Esophagus muscularis mucosa (tissue), 4 donors: Measurements from ENCODE around the gene CLCF1. TPM values are rescaled to one million over a fixed set of nuclear protein-coding genes. Genes with fewer than 3 reads are reported as not detected.

ENCODE experiments used
- DNase-seq: peaks from one replicate; pipeline ENCODE4 v3.0.0-alpha.2; 2017; ENCODE audit errors: extremely low spot score
- H3K27ac ChIP-seq, 4 donors: fragments of 200-600 bp; sonication (generic); replicated peaks in 1 of 4; 1 replicate in 3 of 4; 2 replicates in 1 of 4; pipeline ENCODE4 v1.5.1; 2016 to 2019; ENCODE audit warnings: mild to moderate bottlenecking in 1 of 4
- H3K27me3 ChIP-seq, 4 donors: fragments of 200-600 bp; sonication (generic); one replicate each; pipeline versions ENCODE4 v1.5.1 to v1.6.0; 2016 to 2019
- H3K36me3 ChIP-seq, 4 donors: fragments of 200-600 bp; sonication (generic); one replicate each; pipeline ENCODE4 v1.5.1; 2016 to 2019
- H3K4me1 ChIP-seq, 4 donors: fragments of 200-600 bp; sonication (generic); one replicate each; pipeline ENCODE4 v1.5.1; 2016 to 2019
- H3K4me3 ChIP-seq, 4 donors: fragments of 200-600 bp; sonication (generic); 1 replicate in 2 of 4; 2 replicates in 2 of 4; pipeline ENCODE4 v1.5.1; 2016 to 2019; ENCODE audit warnings: mild to moderate bottlenecking in 4 of 4, moderate library complexity in 1 of 4
- H3K9me3 ChIP-seq, 4 donors: fragments of 200-600 bp; sonication (generic); 1 replicate in 3 of 4; 2 replicates in 1 of 4; pipeline ENCODE4 v1.5.1; 2016 to 2019
- EP300 ChIP-seq: sonication (generic); formaldehyde crosslinking; IDR thresholded peaks from one replicate; pipeline ENCODE4 v1.6.1; 2017; ENCODE audit warnings: antibody characterized with exemption
- POLR2A ChIP-seq: fragments of 450-650 bp; IDR thresholded peaks from one replicate; pipeline ENCODE4 v1.6.1; 2017; ENCODE audit warnings: antibody characterized with exemption, moderate library complexity, mild to moderate bottlenecking, low read depth
- POLR2AphosphoS5 ChIP-seq, 2 donors: sonication (generic); formaldehyde crosslinking; IDR thresholded peaks; one replicate each; pipeline ENCODE4 v1.6.1; 2017; ENCODE audit warnings: antibody characterized with exemption in 2 of 2
- WGBS: methylation state at CpG from one replicate; pipeline ENCODE4 v1.1.5; 2018; 5-methylcytosine and 5-hydroxymethylcytosine counted together
- intact Hi-C: fragments of 100-400 bp; cut with DNase I; formaldehyde crosslinking; loops from one replicate; pipeline ENCODE4 v1.15.1; 2023
- total RNA-seq, 4 donors: library from RNA; depleted of rRNA; stranded (reverse); fragments of >200 nt; gene quantifications; one replicate each; pipeline versions ENCODE4 v1.1.0 to v1.2.1, GENCODE V29; 2016
- TF ChIP-seq, protein P1 (sequence below), 3 experiments: fragments of 200-600 bp in 2 of 3; fragments of 450-650 bp in 1 of 3; sonication (generic) in 2 of 3; IDR thresholded peaks; one replicate each; pipeline ENCODE4 v1.5.1; 2017 to 2019; ENCODE audit warnings: antibody characterized with exemption in 3 of 3, mild to moderate bottlenecking in 2 of 3, moderate library complexity in 1 of 3

The CLCF1 gene
- total RNA-seq, 4 donors from 2014 or later: 8.3 to 28.3 (median 11.8) TPM

DNA sequence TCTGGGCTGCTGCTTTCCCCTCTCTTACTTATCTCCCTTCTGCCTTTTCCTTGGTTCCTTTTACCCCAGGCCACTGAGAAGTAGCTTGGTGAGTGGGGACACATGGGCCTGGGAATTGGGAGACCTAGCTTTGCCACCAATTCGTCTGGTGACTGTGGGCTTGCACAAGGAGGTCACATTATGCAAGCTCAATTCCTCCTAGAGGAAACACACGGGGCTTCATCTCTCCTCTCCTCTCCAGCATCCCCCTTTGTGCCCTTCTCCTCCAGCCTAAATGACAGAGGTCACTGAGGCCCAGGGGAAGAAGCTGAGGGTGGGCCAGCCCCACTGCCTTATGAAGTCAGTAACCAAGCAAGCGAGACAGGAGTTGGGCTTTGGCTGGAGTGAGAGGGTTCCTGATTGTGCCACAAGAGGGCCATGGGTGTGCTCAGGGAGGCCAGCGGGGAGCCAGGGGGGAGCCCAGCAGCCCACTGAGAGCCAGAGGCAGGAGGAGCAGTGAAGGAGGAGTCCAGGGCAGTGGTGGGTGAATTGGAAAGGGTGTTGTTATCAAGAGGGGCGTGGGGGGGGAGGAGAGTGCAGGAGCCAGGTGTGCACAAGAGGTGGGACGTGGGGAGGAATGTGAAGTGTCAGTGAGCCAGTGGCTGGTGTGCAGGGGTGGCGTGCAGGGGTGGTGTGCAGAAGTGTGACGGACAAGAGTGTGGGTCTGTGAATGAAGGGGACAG, 2.0 kb downstream of the CLCF1 start:
- no peak for DNase-seq
- H3K36me3 ChIP-seq: no peaks in the 10 kb centered on the region
- TF ChIP-seq EP300 (no peak), POLR2A (no peak), POLR2AphosphoS5 (IDR thresholded peaks at IDR 0.05) (peak in 1 of 2 donors; percentile 7)
- TF ChIP-seq, protein P1, sequence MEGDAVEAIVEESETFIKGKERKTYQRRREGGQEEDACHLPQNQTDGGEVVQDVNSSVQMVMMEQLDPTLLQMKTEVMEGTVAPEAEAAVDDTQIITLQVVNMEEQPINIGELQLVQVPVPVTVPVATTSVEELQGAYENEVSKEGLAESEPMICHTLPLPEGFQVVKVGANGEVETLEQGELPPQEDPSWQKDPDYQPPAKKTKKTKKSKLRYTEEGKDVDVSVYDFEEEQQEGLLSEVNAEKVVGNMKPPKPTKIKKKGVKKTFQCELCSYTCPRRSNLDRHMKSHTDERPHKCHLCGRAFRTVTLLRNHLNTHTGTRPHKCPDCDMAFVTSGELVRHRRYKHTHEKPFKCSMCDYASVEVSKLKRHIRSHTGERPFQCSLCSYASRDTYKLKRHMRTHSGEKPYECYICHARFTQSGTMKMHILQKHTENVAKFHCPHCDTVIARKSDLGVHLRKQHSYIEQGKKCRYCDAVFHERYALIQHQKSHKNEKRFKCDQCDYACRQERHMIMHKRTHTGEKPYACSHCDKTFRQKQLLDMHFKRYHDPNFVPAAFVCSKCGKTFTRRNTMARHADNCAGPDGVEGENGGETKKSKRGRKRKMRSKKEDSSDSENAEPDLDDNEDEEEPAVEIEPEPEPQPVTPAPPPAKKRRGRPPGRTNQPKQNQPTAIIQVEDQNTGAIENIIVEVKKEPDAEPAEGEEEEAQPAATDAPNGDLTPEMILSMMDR (IDR thresholded peaks at IDR 0.05): peak; percentile 31 to 66 (median 44)
- peaks cover 57 to 89% (median 85%) of the 10 kb centered on the region in 4 donors for H3K4me1 ChIP-seq
- H3K9me3 ChIP-seq: no peaks in the 10 kb centered on the region
- intact Hi-C loops: no loop called here
- peak overlapping the region; percentile 98 to 99 (median 99) for H3K27ac ChIP-seq
- peak overlapping the region; percentile 68 to 94 (median 90) for H3K4me3 ChIP-seq
- H3K27me3 ChIP-seq: no peaks in the 10 kb centered on the region
- WGBS: 44% methylated on average over 8 of the region's 8 CpGs

DNA sequence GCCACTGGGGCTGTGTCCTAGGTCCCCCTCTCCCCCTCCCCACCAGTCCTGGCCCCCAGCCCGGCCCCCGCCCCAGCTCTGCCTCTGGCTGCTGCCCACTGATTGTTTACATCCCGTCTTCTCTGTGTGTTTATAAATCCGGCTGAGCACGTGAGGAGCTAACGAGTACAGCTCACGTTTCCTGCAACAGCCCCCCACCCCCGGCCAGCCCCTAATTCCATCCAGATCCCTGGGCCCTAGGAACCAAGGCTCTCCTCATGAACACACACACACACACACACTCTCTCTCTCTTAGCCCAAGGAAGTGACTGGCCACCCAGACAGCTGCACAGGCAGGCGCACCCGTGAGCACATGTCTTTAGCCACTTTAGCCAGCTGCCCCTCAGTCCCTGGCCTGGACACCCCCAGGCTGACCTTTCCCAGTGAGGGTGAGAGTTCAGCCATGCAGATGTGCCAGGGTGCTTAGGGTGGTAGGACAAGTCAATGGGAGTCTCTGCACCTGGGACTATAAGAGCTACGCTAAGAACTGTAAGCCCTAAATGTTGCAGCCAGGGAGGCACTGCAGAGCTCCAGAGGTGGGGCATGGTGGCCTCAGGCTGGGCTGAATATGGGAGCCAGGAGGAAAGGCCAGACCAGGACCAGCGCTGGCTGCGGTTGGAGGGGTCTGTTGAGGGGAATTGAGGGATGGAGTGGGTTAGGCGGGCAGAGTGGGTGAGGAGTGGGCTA, 2.9 kb downstream of the CLCF1 start:
- TF ChIP-seq EP300 (no peak), POLR2A (no peak), POLR2AphosphoS5 (IDR thresholded peaks at IDR 0.05) (no peak)
- TF ChIP-seq, protein P1 (IDR thresholded peaks at IDR 0.05): no peak
- Histone ChIP-seq H3K4me3 (peak overlapping the region; percentile 25 to 94 (median 80)), H3K4me1 (peaks cover 62 to 92% (median 89%) of the 10 kb centered on the region in 4 donors), H3K27me3 (no peaks in the 10 kb centered on the region), H3K9me3 (no peaks in the 10 kb centered on the region), H3K36me3 (no peaks in the 10 kb centered on the region), H3K27ac (peak overlapping the region; percentile 98 to 99 (median 99))
- no peak for DNase-seq
- intact Hi-C loops: no loop called here
- 49% methylated on average over 10 of the region's 14 CpGs for WGBS

DNA sequence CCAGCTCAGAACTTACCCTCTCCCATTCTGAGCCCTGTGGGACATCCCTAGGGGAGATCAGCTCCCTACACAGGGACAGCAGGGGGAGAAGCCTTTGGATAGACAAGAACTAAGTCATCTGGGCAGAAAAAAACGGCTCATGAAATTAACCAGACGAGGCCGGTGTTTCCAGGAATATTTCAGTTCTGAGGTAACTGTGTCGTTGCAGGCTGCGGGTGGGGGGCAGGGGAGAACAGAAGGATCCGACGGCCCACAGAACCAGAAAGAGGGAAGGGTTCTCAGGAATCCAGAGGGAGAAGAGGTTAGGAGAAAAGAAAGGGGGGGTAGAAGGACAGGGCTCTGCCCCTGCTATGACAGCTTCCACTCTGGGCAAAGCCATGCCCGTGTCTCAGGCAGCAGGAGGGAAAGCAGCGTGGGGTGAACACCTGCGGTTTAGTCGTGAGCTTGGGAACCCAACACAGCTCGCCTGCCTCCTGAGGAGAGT, 3.6 kb downstream of the CLCF1 start:
- intact Hi-C loops: no loop called here
- DNase-seq: no peak
- H3K27ac ChIP-seq: peak overlapping the region; percentile 98 to 99 (median 99)
- H3K4me1 ChIP-seq: peaks cover 61 to 92% (median 89%) of the 10 kb centered on the region in 4 donors
- no peaks in the 10 kb centered on the region for H3K9me3 ChIP-seq
- 46% methylated on average over 12 of the region's 12 CpGs for WGBS
- TF ChIP-seq POLR2A: no peak
- TF ChIP-seq POLR2AphosphoS5 (IDR thresholded peaks at IDR 0.05): peak; percentile 27 to 69
- H3K36me3 ChIP-seq: peaks cover 0 to 6% (median 5%) of the 10 kb centered on the region in 4 donors
- H3K4me3 ChIP-seq: peak overlapping the region; percentile 25 to 94 (median 80)
- no peaks in the 10 kb centered on the region for H3K27me3 ChIP-seq

- no peak for DNase-seq
- intact Hi-C loops: no loop called here
- Histone ChIP-seq H3K36me3 (peaks cover 0 to 11% (median 10%) of the 10 kb centered on the region in 4 donors), H3K9me3 (no peaks in the 10 kb centered on the region), H3K27ac (peak overlapping the region; percentile 98 to 99 (median 99)), H3K4me1 (peaks cover 55 to 90% (median 87%) of the 10 kb centered on the region in 4 donors), H3K27me3 (no peaks in the 10 kb centered on the region), H3K4me3 (no peak overlapping the region)
- no peak for TF ChIP-seq POLR2AphosphoS5 (IDR thresholded peaks at IDR 0.05)
- TF ChIP-seq, protein P1 (IDR thresholded peaks at IDR 0.05): no peak
- TF ChIP-seq POLR2A: no peak
- TF ChIP-seq EP300: no peak
- 75% methylated on average over 8 of the region's 8 CpGs for WGBS
Observed at GRCh38 chr11:67369275-67369674, 4.1 kb downstream of the CLCF1 start.

- no peak overlapping the region for H3K4me3 ChIP-seq
- H3K9me3 ChIP-seq: no peaks in the 10 kb centered on the region
- peak overlapping the region; percentile 98 to 99 (median 99) for H3K27ac ChIP-seq
- WGBS: 74% methylated on average over 3 of the region's 3 CpGs
- no peak for DNase-seq
- H3K36me3 ChIP-seq: peaks cover 0 to 16% (median 13%) of the 10 kb centered on the region in 4 donors
- H3K27me3 ChIP-seq: no peaks in the 10 kb centered on the region
- TF ChIP-seq, protein P1 (IDR thresholded peaks at IDR 0.05): no peak
- no peak for TF ChIP-seq EP300
- TF ChIP-seq POLR2A: no peak
- TF ChIP-seq POLR2AphosphoS5 (IDR thresholded peaks at IDR 0.05): no peak
- intact Hi-C loops: no loop called here
- H3K4me1 ChIP-seq: peaks cover 49 to 84% (median 80%) of the 10 kb centered on the region in 4 donors
Observed at GRCh38 chr11:67368621-67369020, 4.8 kb downstream of the CLCF1 start.
